Amygdala (tissue), 56 donors: ENCODE results near the gene FAM168A.

Source experiments
- DNase-seq, 56 donors: peaks; one replicate each; lab custom pipeline; 2025; lab: John Stamatoyannopoulos, UW

The FAM168A gene

GRCh38 chr11:73564903-73565302, 33.0 kb downstream of the FAM168A start:
- DNase-seq = no peak

GRCh38 chr11:73563539-73564200, 34.2 kb downstream of the FAM168A start:
- DNase-seq = no peak

- no peak for DNase-seq
Observed at GRCh38 chr11:73559743-73560142, 38.2 kb downstream of the FAM168A start.

- DNase-seq = no peak
Observed at GRCh38 chr11:73556966-73557365, 40.9 kb downstream of the FAM168A start.

- no peak for DNase-seq
Observed at GRCh38 chr11:73555615-73556014, 42.3 kb downstream of the FAM168A start.

GRCh38 chr11:73554671-73555320, 43.1 kb downstream of the FAM168A start:
- no peak for DNase-seq

- DNase-seq = no peak
Observed at GRCh38 chr11:73553266-73553665, 44.6 kb downstream of the FAM168A start.

GRCh38 chr11:73551677-73552076, 46.2 kb downstream of the FAM168A start:
- no peak for DNase-seq

- DNase-seq = no peak
Observed at GRCh38 chr11:73549376-73549775, 48.5 kb downstream of the FAM168A start.

GRCh38 chr11:73547706-73548595, 50.0 kb downstream of the FAM168A start:
- no peak for DNase-seq

- DNase-seq = no peak
Observed at GRCh38 chr11:73542175-73542574, 55.7 kb downstream of the FAM168A start.

- DNase-seq = no peak
Observed at GRCh38 chr11:73539506-73540084, 58.3 kb downstream of the FAM168A start.

GRCh38 chr11:73538381-73538872, 59.5 kb downstream of the FAM168A start:
- DNase-seq = no peak

GRCh38 chr11:73537969-73538368, 59.9 kb downstream of the FAM168A start:
- no peak for DNase-seq

GRCh38 chr11:73536961-73537360, 61.0 kb downstream of the FAM168A start:
- DNase-seq = no peak

- DNase-seq = no peak
Observed at GRCh38 chr11:73532310-73532709, 65.6 kb downstream of the FAM168A start.

- DNase-seq = no peak
Observed at GRCh38 chr11:73531386-73531785, 66.5 kb downstream of the FAM168A start.

- DNase-seq = no peak
Observed at GRCh38 chr11:73530109-73530508, 67.8 kb downstream of the FAM168A start.

GRCh38 chr11:73529204-73529530, 68.7 kb downstream of the FAM168A start:
- no peak for DNase-seq

GRCh38 chr11:73528483-73529203, 69.3 kb downstream of the FAM168A start:
- DNase-seq = peak in 5 of 56 donors; percentile 2 to 12 (median 6)
